Measurements from ENCODE around the gene ESRRA. TPM values are rescaled to one million over a fixed set of nuclear protein-coding genes. Genes with fewer than 3 reads are reported as not detected.

ESRRA gene
- total and polyA plus RNA-seq, 2 experiments from 2014 or later, result 48.8 to 77.0 TPM

DNA sequence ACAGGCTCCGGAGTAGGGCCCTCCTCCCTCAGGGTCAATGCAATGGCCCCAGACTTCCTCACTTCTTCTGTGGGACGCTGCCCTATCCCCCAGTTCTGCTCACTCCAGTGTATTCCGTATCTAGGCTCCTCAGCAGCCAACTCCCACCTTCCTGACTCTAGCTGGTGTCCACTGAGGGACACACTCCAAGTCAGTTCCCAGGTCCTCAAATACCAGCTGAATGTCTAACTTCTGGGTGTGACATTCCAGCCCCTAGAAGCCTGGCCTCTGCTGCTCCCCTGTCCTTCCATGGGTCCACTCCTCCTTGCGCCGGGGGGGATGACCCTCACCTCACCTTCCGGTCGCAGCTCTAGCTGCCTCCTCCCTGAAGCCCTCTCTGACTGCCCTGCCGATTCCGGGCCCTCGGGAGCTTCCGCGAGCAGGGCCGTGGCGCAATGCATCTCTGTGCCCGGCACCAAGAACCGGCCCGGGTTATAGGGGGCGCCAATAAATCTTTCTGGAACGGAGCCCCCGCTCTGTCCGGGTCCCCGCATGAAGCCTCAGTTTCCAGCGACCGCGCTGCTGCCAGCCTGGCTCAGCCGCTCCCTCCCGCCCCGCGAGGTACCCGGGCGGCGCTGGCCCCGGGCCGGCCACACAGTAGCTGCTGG lies 36.3 kb upstream of the ESRRA start:
- Histone ChIP-seq H3K9me3 (ENCODE audit: low read depth) (no peaks in the 10 kb centered on the region), H3K36me3 (no peaks in the 10 kb centered on the region), H3K4me3 (peak overlapping the region; percentile 54), H3K27ac (peak overlapping the region; percentile 89), H3K4me1 (ENCODE audit: low read depth) (peaks cover 8% of the 10 kb centered on the region), H3K27me3 (no peaks in the 10 kb centered on the region)
- peak in 1 of 2 donors; percentile 73 for DNase-seq (ENCODE audit: low read depth in 1 of 2, low spot score in 1 of 2)
- TF ChIP-seq, protein P1, sequence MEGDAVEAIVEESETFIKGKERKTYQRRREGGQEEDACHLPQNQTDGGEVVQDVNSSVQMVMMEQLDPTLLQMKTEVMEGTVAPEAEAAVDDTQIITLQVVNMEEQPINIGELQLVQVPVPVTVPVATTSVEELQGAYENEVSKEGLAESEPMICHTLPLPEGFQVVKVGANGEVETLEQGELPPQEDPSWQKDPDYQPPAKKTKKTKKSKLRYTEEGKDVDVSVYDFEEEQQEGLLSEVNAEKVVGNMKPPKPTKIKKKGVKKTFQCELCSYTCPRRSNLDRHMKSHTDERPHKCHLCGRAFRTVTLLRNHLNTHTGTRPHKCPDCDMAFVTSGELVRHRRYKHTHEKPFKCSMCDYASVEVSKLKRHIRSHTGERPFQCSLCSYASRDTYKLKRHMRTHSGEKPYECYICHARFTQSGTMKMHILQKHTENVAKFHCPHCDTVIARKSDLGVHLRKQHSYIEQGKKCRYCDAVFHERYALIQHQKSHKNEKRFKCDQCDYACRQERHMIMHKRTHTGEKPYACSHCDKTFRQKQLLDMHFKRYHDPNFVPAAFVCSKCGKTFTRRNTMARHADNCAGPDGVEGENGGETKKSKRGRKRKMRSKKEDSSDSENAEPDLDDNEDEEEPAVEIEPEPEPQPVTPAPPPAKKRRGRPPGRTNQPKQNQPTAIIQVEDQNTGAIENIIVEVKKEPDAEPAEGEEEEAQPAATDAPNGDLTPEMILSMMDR (IDR thresholded peaks at IDR 0.05; ENCODE audit: low read depth, low read length), result no peak

DNA sequence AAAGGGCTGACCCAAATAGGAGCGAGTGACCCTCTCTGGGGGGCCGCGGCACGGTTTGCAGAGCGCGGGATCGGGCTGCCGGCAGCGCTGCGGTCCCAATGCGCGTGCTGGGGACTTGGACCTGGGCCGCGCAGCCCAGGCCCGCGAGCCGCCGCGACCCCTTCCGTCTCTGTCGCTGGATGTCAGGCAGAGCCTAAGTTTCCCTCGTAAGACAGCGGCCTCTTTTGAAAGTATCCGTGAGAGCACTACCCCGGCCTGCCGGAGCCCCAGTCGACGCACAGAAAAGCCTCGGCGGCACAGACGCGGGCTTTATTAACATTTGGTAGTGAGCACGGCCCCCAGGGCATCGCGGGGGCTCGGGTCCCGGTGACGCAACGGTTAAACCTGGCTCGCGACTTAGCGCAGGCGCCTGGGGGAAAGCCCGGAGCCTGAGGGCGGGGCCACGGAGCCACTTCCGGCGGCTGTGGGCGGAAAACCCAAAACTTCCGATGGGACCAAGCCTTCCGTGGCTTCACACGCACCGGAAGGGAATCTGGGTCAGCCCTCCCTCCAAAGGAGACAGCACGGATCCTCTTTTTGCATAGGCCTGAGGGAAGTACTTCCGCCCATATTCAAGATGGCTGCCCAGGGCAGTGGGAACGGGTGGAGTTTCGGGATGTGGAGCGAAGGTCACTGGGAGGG lies 35.6 kb upstream of the ESRRA start:
- H3K4me3 ChIP-seq, result peak overlapping the region; percentile 56
- no peaks in the 10 kb centered on the region for H3K36me3 ChIP-seq
- TF ChIP-seq, protein P1 (IDR thresholded peaks at IDR 0.05; ENCODE audit: low read depth, low read length), result peak; percentile 5
- peak; percentile 99 to 100 for DNase-seq (ENCODE audit: low read depth in 1 of 2, low spot score in 1 of 2)
- peak overlapping the region; percentile 92 for H3K27ac ChIP-seq
- peaks cover 8% of the 10 kb centered on the region for H3K4me1 ChIP-seq (ENCODE audit: low read depth)
- H3K27me3 ChIP-seq, result no peaks in the 10 kb centered on the region
- H3K9me3 ChIP-seq (ENCODE audit: low read depth), result no peaks in the 10 kb centered on the region

DNA sequence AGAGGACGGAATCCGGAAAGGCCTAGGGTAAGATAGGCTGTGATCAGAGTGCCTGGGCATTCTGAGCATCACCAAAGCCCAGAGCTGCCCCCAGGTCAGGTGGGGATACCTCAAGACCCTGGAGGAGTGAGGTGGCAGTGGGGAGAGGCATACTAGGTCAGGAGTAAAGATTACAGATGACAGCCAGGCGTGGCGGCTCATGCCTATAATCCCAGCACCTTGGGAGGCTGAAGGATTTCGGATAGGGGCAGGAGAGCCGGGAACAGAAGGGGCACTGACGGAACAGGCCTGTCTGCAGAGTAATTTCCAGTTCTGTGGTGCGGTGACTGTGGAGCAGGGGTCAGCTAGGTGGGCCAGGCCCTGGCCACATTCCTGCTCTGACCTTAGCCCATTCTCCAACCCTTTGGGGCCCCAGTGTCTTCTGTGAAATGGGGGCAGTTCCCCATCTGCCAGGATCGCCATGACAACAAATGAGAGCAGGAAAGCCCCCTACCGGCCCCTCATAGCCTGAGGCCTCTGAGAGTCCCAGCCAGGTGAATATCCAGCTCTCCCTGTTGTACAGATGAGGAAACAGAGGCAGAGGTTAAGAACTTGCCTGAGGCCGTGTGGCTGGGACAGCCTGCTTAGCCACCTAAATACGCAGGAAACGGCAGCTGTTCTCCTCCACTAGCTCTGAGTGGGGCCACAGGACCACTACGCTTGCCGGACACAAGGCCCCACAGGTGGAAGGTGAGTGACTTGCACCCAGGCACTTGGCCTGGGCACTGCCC lies 30.1 kb upstream of the ESRRA start:
- no peak overlapping the region for H3K4me3 ChIP-seq
- no peak for DNase-seq (ENCODE audit: low read depth in 1 of 2, low spot score in 1 of 2)
- H3K27me3 ChIP-seq, result no peaks in the 10 kb centered on the region
- no peaks in the 10 kb centered on the region for H3K36me3 ChIP-seq
- H3K4me1 ChIP-seq (ENCODE audit: low read depth), result no peaks in the 10 kb centered on the region
- TF ChIP-seq, protein P1 (IDR thresholded peaks at IDR 0.05; ENCODE audit: low read depth, low read length), result no peak
- no peak overlapping the region for H3K27ac ChIP-seq
- no peaks in the 10 kb centered on the region for H3K9me3 ChIP-seq (ENCODE audit: low read depth)

DNA sequence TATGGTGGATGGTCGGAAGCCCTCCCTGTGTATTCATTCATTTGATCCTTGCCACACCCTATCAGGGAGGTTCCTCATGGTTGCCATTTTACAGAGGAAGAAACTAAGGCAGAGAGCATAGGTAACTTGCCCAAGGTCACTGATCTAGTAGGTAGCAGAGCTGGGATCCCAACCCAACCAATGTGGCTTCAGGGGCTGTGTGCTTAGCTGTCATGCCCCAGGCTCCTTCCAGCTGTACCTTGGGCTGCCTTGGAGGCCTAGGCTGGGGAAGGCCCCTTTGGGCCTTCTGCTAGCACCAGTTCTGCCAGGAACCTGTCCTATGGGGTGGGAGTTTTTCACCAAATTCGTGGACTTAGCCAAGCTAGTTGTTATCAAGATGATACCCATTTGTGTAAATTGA lies 29.5 kb upstream of the ESRRA start:
- no peak for DNase-seq (ENCODE audit: low read depth in 1 of 2, low spot score in 1 of 2)
- Histone ChIP-seq H3K4me1 (ENCODE audit: low read depth) (no peaks in the 10 kb centered on the region), H3K36me3 (no peaks in the 10 kb centered on the region), H3K27me3 (no peaks in the 10 kb centered on the region), H3K4me3 (no peak overlapping the region), H3K27ac (no peak overlapping the region), H3K9me3 (ENCODE audit: low read depth) (no peaks in the 10 kb centered on the region)
- TF ChIP-seq, protein P1 (IDR thresholded peaks at IDR 0.05; ENCODE audit: low read depth, low read length), result no peak

DNA sequence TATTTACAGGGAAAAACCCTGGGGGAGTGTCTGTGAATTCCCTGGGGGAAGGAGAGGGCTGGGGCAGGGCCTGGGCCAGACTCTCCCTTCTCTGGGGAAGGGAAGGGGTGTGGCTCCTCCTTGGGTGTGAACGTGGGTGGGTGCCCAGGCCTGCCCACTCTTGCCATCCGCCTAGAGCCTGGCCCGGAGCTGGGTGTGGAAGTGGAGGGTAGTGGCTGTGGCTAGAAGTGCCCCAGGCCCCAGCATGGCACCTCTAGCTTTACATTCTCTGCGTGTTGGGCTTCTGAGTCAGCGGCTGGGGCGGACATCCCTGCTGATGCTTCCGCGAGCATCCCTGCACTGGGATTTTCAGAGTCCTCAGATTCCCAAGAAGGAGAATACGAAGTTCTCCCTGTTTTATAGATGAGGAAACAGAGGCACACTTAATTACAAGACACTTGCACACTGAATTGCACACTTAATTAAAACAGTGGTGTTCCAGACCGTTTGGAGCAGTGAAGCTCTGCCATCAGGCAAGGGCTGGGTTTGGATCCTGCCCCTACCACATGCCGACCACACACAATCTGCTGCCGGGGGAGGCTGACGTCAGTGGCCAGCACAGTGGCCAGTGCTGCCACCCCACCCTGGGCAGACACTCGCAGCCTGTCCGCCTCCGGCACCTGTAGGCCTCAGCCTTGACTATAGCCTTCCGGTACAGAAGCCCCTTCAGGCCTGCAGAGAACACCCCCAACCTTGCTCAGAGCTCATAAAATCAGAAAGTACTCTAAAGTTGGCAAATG lies 28.5 kb upstream of the ESRRA start:
- Histone ChIP-seq H3K27ac (no peak overlapping the region), H3K36me3 (peaks cover 2% of the 10 kb centered on the region), H3K4me3 (no peak overlapping the region), H3K9me3 (ENCODE audit: low read depth) (no peaks in the 10 kb centered on the region), H3K4me1 (ENCODE audit: low read depth) (no peaks in the 10 kb centered on the region), H3K27me3 (no peaks in the 10 kb centered on the region)
- DNase-seq (ENCODE audit: low read depth in 1 of 2, low spot score in 1 of 2), result no peak
- TF ChIP-seq, protein P1 (IDR thresholded peaks at IDR 0.05; ENCODE audit: low read depth, low read length), result no peak

Data from cardiac muscle cell (in vitro differentiated cells and primary cell).